ENCODE results near the gene MED13L.

DNA sequence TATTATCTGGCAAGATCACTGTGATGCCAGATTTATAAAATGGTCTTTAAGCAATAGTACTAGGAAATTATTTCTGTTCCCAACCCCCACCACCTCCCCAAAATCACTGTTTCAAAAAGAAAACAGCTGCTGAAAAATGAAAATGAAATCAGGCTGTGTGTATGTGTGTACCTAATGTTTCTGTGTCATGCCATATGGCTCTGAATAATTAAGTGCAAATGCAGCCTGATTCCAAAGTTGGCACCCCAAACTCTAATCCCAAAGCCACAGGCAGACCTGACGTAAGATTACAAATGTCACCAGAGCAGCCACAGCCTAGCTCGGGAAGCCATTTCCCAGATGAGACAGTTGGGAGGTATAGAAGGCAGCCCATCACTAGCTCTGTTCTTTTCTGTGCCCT lies 175.5 kb downstream of the MED13L start:
- TF ChIP-seq, protein P1, sequence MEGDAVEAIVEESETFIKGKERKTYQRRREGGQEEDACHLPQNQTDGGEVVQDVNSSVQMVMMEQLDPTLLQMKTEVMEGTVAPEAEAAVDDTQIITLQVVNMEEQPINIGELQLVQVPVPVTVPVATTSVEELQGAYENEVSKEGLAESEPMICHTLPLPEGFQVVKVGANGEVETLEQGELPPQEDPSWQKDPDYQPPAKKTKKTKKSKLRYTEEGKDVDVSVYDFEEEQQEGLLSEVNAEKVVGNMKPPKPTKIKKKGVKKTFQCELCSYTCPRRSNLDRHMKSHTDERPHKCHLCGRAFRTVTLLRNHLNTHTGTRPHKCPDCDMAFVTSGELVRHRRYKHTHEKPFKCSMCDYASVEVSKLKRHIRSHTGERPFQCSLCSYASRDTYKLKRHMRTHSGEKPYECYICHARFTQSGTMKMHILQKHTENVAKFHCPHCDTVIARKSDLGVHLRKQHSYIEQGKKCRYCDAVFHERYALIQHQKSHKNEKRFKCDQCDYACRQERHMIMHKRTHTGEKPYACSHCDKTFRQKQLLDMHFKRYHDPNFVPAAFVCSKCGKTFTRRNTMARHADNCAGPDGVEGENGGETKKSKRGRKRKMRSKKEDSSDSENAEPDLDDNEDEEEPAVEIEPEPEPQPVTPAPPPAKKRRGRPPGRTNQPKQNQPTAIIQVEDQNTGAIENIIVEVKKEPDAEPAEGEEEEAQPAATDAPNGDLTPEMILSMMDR (IDR thresholded peaks at IDR 0.05): no peak
- TF ChIP-seq POLR2A (IDR thresholded peaks at IDR 0.05): no peak

All from breast epithelium (tissue), 3 donors.